Stomach (tissue), 9 donors: ENCODE results near the gene EIF4B. TPM values are rescaled to one million over a fixed set of nuclear protein-coding genes. Genes with fewer than 3 reads are reported as not detected.
"Not testable (repeated sequence)": the region's sequence is repeated elsewhere in the genome, so short reads cannot be mapped to it uniquely, and the experiment has no call there.

Source experiments
- DNase-seq, 2 donors: peaks; one replicate each; pipeline versions ENCODE4 v3.0.0 to v3.0.0-alpha.2; 2013 to 2019
- H3K27ac ChIP-seq, 5 donors: fragments of 200-600 bp in 4 of 5; sonication (generic) in 4 of 5; one replicate each; pipeline ENCODE4 v1.5.1; 2013 to 2019; ENCODE audit warnings: mild to moderate bottlenecking in 1 of 5, moderate library complexity in 1 of 5
- H3K27me3 ChIP-seq, 3 donors: fragments of 200-600 bp; sonication (generic); one replicate each; pipeline ENCODE4 v1.5.1; 2017 to 2019; ENCODE audit warnings: mixed run types in 1 of 3
- H3K36me3 ChIP-seq, 4 donors: fragments of 200-600 bp; sonication (generic); 1 replicate in 3 of 4; 2 replicates in 1 of 4; pipeline ENCODE4 v1.5.1; 2016 to 2019
- H3K4me1 ChIP-seq, 4 donors: fragments of 200-600 bp; sonication (generic); one replicate each; pipeline ENCODE4 v1.5.1; 2016 to 2019
- H3K4me3 ChIP-seq, 4 donors: fragments of 200-600 bp; sonication (generic) in 3 of 4; one replicate each; pipeline ENCODE4 v1.5.1; 2016 to 2019; ENCODE audit warnings: mild to moderate bottlenecking in 1 of 4
- H3K9me3 ChIP-seq, 4 donors: fragments of 200-600 bp; sonication (generic); one replicate each; pipeline ENCODE4 v1.5.1; 2016 to 2019
- CTCF ChIP-seq, 7 experiments: fragments of 450-650 bp in 4 of 7; fragments of 200-600 bp in 3 of 7; sonication (generic) in 3 of 7; IDR thresholded peaks; one replicate each; pipeline ENCODE4 v1.5.1; 2016 to 2019; ENCODE audit warnings: antibody characterized with exemption in 7 of 7, control low read depth in 2 of 7, mild to moderate bottlenecking in 1 of 7
- EP300 ChIP-seq: sonication (generic); formaldehyde crosslinking; IDR thresholded peaks from one replicate; pipeline ENCODE4 v1.6.1; 2017; ENCODE audit warnings: antibody characterized with exemption
- POLR2A ChIP-seq, 4 donors: fragments of 450-650 bp; IDR thresholded peaks; one replicate each; pipeline ENCODE4 v1.6.1; 2016; ENCODE audit warnings: antibody characterized with exemption in 4 of 4, control low read depth in 2 of 4, mild to moderate bottlenecking in 1 of 4, moderate library complexity in 1 of 4
- POLR2AphosphoS5 ChIP-seq, 3 donors: sonication (generic); formaldehyde crosslinking; IDR thresholded peaks; one replicate each; pipeline ENCODE4 v1.6.1; 2016; ENCODE audit warnings: antibody characterized with exemption in 3 of 3
- WGBS, 5 donors: extraction: QIAGEN DNeasy Blood & Tissue Kit in 3 of 5; methylation state at CpG; one replicate each; pipeline versions ENCODE4 v1.1.5 to v1.1.7; 2013 to 2018; 5-methylcytosine and 5-hydroxymethylcytosine counted together
- intact Hi-C: fragments of 100-400 bp; cut with DNase I; formaldehyde crosslinking; loops from one replicate; pipeline ENCODE4 v1.15.1; 2023; ENCODE audit warnings: low total_unique reads
- polyA plus RNA-seq, 3 donors: library from polyadenylated mRNA; stranded (reverse); fragments of 200-250 nt; gene quantifications; one replicate each; pipeline ENCODE4 v1.2.3, GENCODE V29; 2013
- total RNA-seq, 5 donors: library from RNA; depleted of rRNA; stranded (reverse); fragments of >200 nt; gene quantifications; one replicate each; pipeline versions ENCODE4 v1.1.0 to v1.2.3, GENCODE V29; 2014 to 2016
- donor health status: healthy with polysubstance abuse.
- donor health status: Bipolar disorder and iron deficiency.
- donor health status: healthy.

Gene EIF4B
- total and polyA plus RNA-seq, 8 donors: 101 to 833 (median 326) TPM

GRCh38 chr12:53014709-53015108 lies 8.5 kb downstream of the EIF4B start:
- H3K4me3 ChIP-seq: no peak overlapping the region
- no peaks in the 10 kb centered on the region for H3K27me3 ChIP-seq
- H3K36me3 ChIP-seq: peaks cover 27 to 51% (median 46%) of the 10 kb centered on the region in 4 donors
- intact Hi-C loops: no loop called here
- peak overlapping the region in 1 of 5 donors; percentile 1 for H3K27ac ChIP-seq
- peaks cover 19 to 66% (median 43%) of the 10 kb centered on the region in 4 donors for H3K4me1 ChIP-seq
- no peak for DNase-seq
- 68 to 84% (median 77%) methylated on average over 2 of the region's 2 CpGs for WGBS, 5 donors
- no peaks in the 10 kb centered on the region for H3K9me3 ChIP-seq
- TF ChIP-seq POLR2AphosphoS5 (IDR thresholded peaks at IDR 0.05) (no peak), EP300 (no peak), CTCF (IDR thresholded peaks at IDR 0.05) (no peak), POLR2A (IDR thresholded peaks at IDR 0.05) (no peak)

DNA sequence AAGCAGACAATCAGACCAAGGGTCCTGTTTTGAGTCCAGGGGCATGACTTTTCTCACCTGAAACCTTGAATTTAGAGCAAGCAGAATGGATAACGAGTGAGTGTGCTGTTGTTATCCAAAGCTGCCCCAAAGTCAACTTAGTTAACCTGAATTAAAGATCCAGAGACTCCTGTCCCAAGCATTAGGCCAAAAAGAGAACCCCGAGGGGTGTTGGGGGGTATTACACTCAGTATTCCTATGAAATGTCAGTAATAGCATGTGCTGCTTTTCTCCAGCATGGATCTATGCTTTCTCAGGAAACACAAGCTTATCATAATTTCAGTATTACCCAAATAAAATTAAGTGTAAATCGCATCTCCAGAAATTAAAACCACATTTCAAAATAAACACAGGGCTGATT lies 19.0 kb downstream of the EIF4B start:
- intact Hi-C loops: no loop called here
- TF ChIP-seq CTCF (IDR thresholded peaks at IDR 0.05): no peak
- no peak for TF ChIP-seq POLR2A (IDR thresholded peaks at IDR 0.05)
- no peak for TF ChIP-seq POLR2AphosphoS5 (IDR thresholded peaks at IDR 0.05)

GRCh38 chr12:53027014-53027413 lies 20.8 kb downstream of the EIF4B start:
- H3K4me3 ChIP-seq, H3K27ac ChIP-seq, H3K4me1 ChIP-seq, intact Hi-C loops, DNase-seq, H3K9me3 ChIP-seq, H3K27me3 ChIP-seq: not testable (repeated sequence)
- H3K36me3 ChIP-seq: peaks cover 73 to 98% (median 97%) of the 10 kb centered on the region in 4 donors
- WGBS, 5 donors: 85 to 90% (median 88%) methylated on average over 13 of the region's 13 CpGs

More for the DNA sequence above, 19.0 kb downstream of the EIF4B start:
- no peaks in the 10 kb centered on the region for H3K9me3 ChIP-seq
- no peak for DNase-seq
- H3K4me3 ChIP-seq: no peak overlapping the region
- 71 to 85% (median 76%) methylated on average over 3 of the region's 3 CpGs for WGBS, 5 donors
- H3K27ac ChIP-seq: no peak overlapping the region
- H3K27me3 ChIP-seq: no peaks in the 10 kb centered on the region
- peaks cover 66 to 98% (median 97%) of the 10 kb centered on the region in 4 donors for H3K36me3 ChIP-seq
- peaks cover 0 to 2% (median 0%) of the 10 kb centered on the region in 4 donors for H3K4me1 ChIP-seq

DNA sequence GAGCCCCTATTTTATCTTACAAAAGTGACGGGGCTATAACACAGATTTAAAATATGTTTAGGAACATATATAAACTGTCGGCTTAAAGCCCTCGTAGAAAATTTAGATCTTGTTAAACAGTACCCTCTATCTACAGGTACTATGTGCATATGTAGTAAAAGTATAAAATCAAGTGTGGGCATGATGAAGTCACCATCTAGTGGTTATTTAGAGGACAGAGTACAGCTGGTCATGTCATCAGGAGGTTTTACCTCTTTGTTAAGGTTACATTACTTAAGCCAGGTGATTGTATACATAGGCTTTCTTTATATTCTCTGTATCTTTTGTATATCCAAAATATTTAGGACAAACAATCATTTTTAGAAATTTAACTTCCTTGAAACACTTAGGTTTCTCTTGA lies 25.4 kb downstream of the EIF4B start:
- no peaks in the 10 kb centered on the region for H3K27me3 ChIP-seq
- no peak for TF ChIP-seq EP300
- no peak for TF ChIP-seq POLR2AphosphoS5 (IDR thresholded peaks at IDR 0.05)
- no peak for TF ChIP-seq CTCF (IDR thresholded peaks at IDR 0.05)
- no peak for TF ChIP-seq POLR2A (IDR thresholded peaks at IDR 0.05)
- 80 to 90% (median 83%) methylated on average over 3 of the region's 3 CpGs for WGBS, 5 donors
- no peak overlapping the region for H3K4me3 ChIP-seq
- H3K4me1 ChIP-seq: no peaks in the 10 kb centered on the region
- no peak for DNase-seq
- no peaks in the 10 kb centered on the region for H3K9me3 ChIP-seq
- H3K36me3 ChIP-seq: peaks cover 74 to 98% (median 97%) of the 10 kb centered on the region in 4 donors
- intact Hi-C loops: no loop called here
- no peak overlapping the region for H3K27ac ChIP-seq

DNA sequence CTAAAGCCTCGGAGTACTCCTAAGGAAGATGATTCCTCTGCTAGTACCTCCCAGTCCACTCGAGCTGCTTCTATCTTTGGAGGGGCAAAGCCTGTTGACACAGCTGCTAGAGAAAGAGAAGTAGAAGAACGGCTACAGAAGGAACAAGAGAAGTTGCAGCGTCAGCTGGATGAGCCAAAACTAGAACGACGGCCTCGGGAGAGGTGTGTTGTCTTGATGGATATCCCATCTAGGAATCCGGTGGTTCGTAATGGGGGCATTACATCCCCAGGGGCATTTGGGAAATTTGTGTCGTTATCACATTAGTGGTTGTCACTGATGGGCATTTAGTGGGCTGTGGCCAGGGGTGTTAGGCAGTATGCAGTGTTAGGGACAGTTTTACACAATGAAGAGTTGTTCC lies 27.6 kb downstream of the EIF4B start:
- H3K36me3 ChIP-seq: peaks cover 85 to 98% (median 96%) of the 10 kb centered on the region in 4 donors
- 73 to 81% (median 81%) methylated on average over 10 of the region's 10 CpGs for WGBS, 5 donors
- H3K27ac ChIP-seq, intact Hi-C loops, H3K4me3 ChIP-seq, H3K9me3 ChIP-seq, DNase-seq, H3K27me3 ChIP-seq: not testable (repeated sequence)
- H3K4me1 ChIP-seq: peaks cover 8 to 11% (median 8%) of the 10 kb centered on the region in 4 donors
